Right lobe of liver (tissue), 6 donors: ENCODE measurements around the gene CSTF1. TPM values are rescaled to one million over a fixed set of nuclear protein-coding genes. Genes with fewer than 3 reads are reported as not detected.
"Not testable (repeated sequence)": the region's sequence is repeated elsewhere in the genome, so short reads cannot be mapped to it uniquely, and the experiment has no call there.

ENCODE experiments used
- ATAC-seq, 4 donors: fragments of 200-7000 bp; cut with Tn5 transposase; one replicate each; pipeline ENCODE4 v1.9.1; 2020; ENCODE audit warnings: mild to moderate bottlenecking in 4 of 4, moderate library complexity in 4 of 4
- DNase-seq, 3 donors: peaks; one replicate each; pipeline ENCODE4 v3.0.0-alpha.2; 2020
- H3K27ac ChIP-seq, 3 donors: fragments of 200-600 bp; one replicate each; pipeline ENCODE4 v1.8.0; 2022
- H3K27me3 ChIP-seq, 2 donors: fragments of 200-600 bp; one replicate each; pipeline ENCODE4 v1.8.0; 2022
- H3K36me3 ChIP-seq, 4 donors: fragments of 200-600 bp; sonication (generic) in 1 of 4; one replicate each; pipeline versions ENCODE4 v1.5.1 to v1.8.0; 2017 to 2022; ENCODE audit warnings: control low read depth in 1 of 4
- H3K4me1 ChIP-seq, 4 donors: fragments of 200-600 bp; sonication (generic) in 1 of 4; one replicate each; pipeline versions ENCODE4 v1.5.1 to v1.8.0; 2017 to 2022; ENCODE audit warnings: control low read depth in 1 of 4
- H3K4me3 ChIP-seq, 3 donors: fragments of 200-600 bp; one replicate each; pipeline ENCODE4 v1.8.0; 2022
- H3K9me3 ChIP-seq, 4 donors: fragments of 200-600 bp; sonication (generic) in 1 of 4; one replicate each; pipeline versions ENCODE4 v1.5.1 to v1.8.0; 2017 to 2022; ENCODE audit warnings: control low read depth in 1 of 4
- POLR2A ChIP-seq: fragments of 450-650 bp; IDR thresholded peaks from one replicate; pipeline ENCODE4 v1.6.1; 2017; ENCODE audit warnings: antibody characterized with exemption, mild to moderate bottlenecking
- WGBS: methylation state at CpG from one replicate; pipeline ENCODE4 v1.1.6; 2018; ENCODE audit warnings: low coverage, low lambda C conversion rate; ENCODE audit not compliant: insufficient coverage; ENCODE audit errors: missing lambda C conversion rate; 5-methylcytosine and 5-hydroxymethylcytosine counted together
- intact Hi-C, 2 donors: fragments of 100-400 bp; cut with DNase I; formaldehyde crosslinking; loops; one replicate each; pipeline versions ENCODE4 v1.11.2 to v1.14.1; 2022
- total RNA-seq, 6 experiments: library from RNA; depleted of rRNA in 2 of 6; stranded (reverse); fragments of >200 nt in 2 of 6; fragmentation: NEBNext Ultra II Directional in 3 of 6; extraction: Animal tissue kit (Norgen Biotek cat#: 25700) in 3 of 6; gene quantifications; one replicate each; pipeline versions ENCODE4 v1.1.0 to v1.2.4, GENCODE V29; 2016 to 2023
- TF ChIP-seq, protein P1 (sequence below), 4 donors: fragments of 200-600 bp in 3 of 4; fragments of 450-650 bp in 1 of 4; IDR thresholded peaks; one replicate each; pipeline versions ENCODE4 v1.5.1 to v1.8.0; 2016 to 2022; ENCODE audit warnings: antibody characterized with exemption in 4 of 4, mild to moderate bottlenecking in 2 of 4
- donor health status: DM: no; HTN: yes; CAD: no.
- donor health status: DM: no; HTN: no; CAD: no.
- donor health status: DM: no; HTN: no; CAD: no.
- donor health status: DM: no; HTN: yes; CAD: no.
- donor health status: DM: no; HTN: yes; CAD: no.

The CSTF1 gene
- total RNA-seq, 6 experiments from 2014 or later, result 14.9 to 27.2 (median 16.6) TPM

DNA sequence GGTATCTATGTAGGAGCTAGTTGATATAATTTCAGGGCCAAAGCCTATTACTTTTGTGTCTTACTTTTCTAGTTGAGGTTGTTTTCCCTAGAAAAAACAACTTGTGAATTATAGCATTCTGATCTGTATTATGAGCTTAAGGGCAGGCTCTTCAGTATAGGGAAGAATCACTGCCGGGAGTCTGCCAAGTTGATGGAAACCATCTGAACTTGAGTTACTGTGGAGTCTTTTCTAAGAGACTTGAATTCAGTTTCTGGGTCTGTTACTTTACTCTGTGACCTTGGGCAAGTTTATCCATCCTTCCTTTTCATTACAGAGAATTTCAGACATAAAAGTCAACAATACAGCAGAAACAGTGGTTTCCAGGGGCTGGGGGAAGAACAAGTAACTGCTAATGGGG, 17.5 kb downstream of the CSTF1 start:
- TF ChIP-seq POLR2A, result no peak
- TF ChIP-seq, protein P1, sequence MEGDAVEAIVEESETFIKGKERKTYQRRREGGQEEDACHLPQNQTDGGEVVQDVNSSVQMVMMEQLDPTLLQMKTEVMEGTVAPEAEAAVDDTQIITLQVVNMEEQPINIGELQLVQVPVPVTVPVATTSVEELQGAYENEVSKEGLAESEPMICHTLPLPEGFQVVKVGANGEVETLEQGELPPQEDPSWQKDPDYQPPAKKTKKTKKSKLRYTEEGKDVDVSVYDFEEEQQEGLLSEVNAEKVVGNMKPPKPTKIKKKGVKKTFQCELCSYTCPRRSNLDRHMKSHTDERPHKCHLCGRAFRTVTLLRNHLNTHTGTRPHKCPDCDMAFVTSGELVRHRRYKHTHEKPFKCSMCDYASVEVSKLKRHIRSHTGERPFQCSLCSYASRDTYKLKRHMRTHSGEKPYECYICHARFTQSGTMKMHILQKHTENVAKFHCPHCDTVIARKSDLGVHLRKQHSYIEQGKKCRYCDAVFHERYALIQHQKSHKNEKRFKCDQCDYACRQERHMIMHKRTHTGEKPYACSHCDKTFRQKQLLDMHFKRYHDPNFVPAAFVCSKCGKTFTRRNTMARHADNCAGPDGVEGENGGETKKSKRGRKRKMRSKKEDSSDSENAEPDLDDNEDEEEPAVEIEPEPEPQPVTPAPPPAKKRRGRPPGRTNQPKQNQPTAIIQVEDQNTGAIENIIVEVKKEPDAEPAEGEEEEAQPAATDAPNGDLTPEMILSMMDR (IDR thresholded peaks at IDR 0.05), result no peak
- Histone ChIP-seq H3K9me3 (no peaks in the 10 kb centered on the region), H3K4me3 (no peak overlapping the region), H3K27me3 (no peaks in the 10 kb centered on the region), H3K27ac (peak overlapping the region in 1 of 3 donors; percentile 57), H3K4me1 (peaks cover 0 to 31% (median 6%) of the 10 kb centered on the region in 4 donors), H3K36me3 (peaks cover 0 to 24% (median 11%) of the 10 kb centered on the region in 4 donors)
- DNase-seq, result no peak
- 58% methylated on average over 1 of the region's 1 CpG for WGBS
- ATAC-seq, result no peak
- intact Hi-C loops, result no loop called here

DNA sequence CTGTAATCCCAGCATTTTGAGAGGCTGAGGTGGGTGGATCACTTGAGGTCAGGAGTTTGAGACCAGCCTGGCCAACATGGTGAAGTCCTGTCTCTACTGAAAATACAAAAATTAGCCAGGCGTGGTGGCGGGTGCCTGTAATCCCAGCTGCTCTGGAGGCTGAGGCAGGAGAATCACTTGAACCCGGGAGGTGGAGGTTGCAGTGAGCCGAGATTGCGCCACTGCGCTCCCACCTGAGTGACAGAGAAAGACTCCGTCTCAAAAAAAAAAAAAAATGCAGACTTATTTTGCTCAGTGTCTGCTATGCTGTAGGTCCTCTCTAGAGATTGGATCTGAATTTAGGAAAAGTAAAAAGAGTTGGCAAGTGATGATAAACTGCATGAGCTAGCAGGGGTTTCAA, 18.8 kb downstream of the CSTF1 start:
- H3K36me3 ChIP-seq, result peaks cover 0 to 14% (median 6%) of the 10 kb centered on the region in 4 donors
- DNase-seq, H3K27me3 ChIP-seq, intact Hi-C loops, H3K9me3 ChIP-seq, H3K4me3 ChIP-seq, ATAC-seq: not testable (repeated sequence)
- peaks cover 0 to 31% (median 6%) of the 10 kb centered on the region in 4 donors for H3K4me1 ChIP-seq
- 75% methylated on average over 6 of the region's 7 CpGs for WGBS
- peak overlapping the region; percentile 63 to 76 (median 65) for H3K27ac ChIP-seq

DNA sequence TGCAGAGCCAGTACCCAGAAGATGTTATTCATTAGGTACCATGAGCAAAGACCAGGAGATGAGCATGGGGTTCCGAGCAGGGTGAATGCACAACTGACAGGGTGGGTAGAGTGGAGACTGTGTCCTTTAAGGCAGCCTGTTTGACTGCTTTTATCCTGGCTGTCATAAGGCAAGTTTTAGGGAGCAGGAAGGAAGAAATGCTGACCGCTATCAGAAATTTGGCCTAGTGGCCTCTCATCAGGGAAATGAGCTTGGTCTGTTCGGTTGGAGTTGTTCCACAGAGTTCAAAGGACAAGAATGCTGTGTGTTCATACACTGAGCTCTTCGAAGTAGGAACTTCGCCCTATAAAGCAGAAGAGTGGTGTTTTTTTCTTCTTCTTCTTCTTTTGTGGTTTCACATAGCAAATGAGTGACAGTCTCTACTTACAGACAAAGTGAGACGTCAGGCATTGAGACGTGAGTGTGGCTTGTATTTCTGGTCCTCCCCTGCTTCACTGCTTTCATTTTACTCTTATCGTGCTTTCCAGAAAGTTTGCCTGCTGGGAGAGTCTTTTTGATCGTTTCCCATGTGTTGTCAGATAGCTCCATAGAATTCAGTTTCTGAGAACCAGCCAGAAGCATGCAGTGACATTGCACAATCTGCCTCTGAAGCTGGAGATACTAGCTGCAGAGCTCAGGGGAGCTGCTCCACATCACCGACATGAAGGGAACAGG, 19.5 kb downstream of the CSTF1 start, which contains the start of gene CASS4:
Gene CASS4 (plus strand): TSS at position 502 of the 714 bp plus-strand sequence. CDS start 199 bp downstream, at position 701.
- WGBS, result 5% methylated on average over 10 of the region's 10 CpGs
- peak within 1 kb of the TSS; percentile 8 to 33 (median 18) for H3K4me3 ChIP-seq
- peak within 1 kb of the TSS; percentile 63 to 76 (median 65) for H3K27ac ChIP-seq
- TF ChIP-seq, protein P1 (IDR thresholded peaks at IDR 0.05), result no peak
- peak; percentile 53 for TF ChIP-seq POLR2A
- H3K27me3 ChIP-seq, result no peaks in the 10 kb centered on the region
- H3K4me1 ChIP-seq, result peaks cover 0 to 31% (median 6%) of the 10 kb centered on the region in 4 donors
- peak; percentile 92 to 94 (median 93) for ATAC-seq
- no peaks in the 10 kb centered on the region for H3K9me3 ChIP-seq
- intact Hi-C loops, result no loop called here
- peak in 1 of 3 donors; percentile 64 for DNase-seq
- H3K36me3 ChIP-seq, result peaks cover 0 to 10% (median 4%) of the 10 kb centered on the region in 4 donors

DNA sequence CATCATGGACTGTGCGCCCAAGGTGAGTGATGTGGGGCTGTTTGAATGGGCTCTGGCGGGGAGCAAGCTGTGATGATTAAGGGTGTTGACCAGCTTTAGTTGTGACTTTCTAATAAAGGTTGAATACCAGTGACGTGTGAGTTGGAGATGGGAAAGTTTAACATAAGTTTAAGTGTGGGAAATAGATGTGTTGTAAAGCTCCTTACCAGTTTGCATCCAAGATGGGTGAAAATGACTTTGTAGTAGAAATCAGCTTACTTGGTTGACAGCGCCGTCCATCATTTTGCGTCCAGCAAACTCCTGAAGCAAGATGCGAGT, 20.0 kb downstream of the CSTF1 start:
- peak overlapping the region; percentile 8 to 33 (median 18) for H3K4me3 ChIP-seq
- WGBS, result 57% methylated on average over 7 of the region's 7 CpGs

More for the DNA sequence above, 20.0 kb downstream of the CSTF1 start:
- Histone ChIP-seq H3K36me3 (peaks cover 0 to 5% (median 2%) of the 10 kb centered on the region in 4 donors), H3K27ac (peak overlapping the region; percentile 63 to 76 (median 65)), H3K27me3 (no peaks in the 10 kb centered on the region), H3K4me1 (peaks cover 0 to 31% (median 6%) of the 10 kb centered on the region in 4 donors), H3K9me3 (no peaks in the 10 kb centered on the region)
- DNase-seq (no peak), ATAC-seq (no peak)
- intact Hi-C loops, result no loop called here
- TF ChIP-seq, protein P1 (IDR thresholded peaks at IDR 0.05), result no peak
- no peak for TF ChIP-seq POLR2A
